ENCODE data around the gene MRPS34. TPM values are rescaled to one million over a fixed set of nuclear protein-coding genes. Genes with fewer than 3 reads are reported as not detected.

MRPS34 gene
- polyA plus RNA-seq, 3 donors from 2014 or later = 111 to 139 (median 139) TPM

- H3K27me3 Mint-ChIP-seq (ENCODE audit: low read depth in 3 of 3) = peaks cover 0 to 7% (median 2%) of the 10 kb centered on the region in 3 donors
- peak overlapping the region in 2 of 6 donors; percentile 3 to 47 for H3K27ac Mint-ChIP-seq
- peaks cover 24 to 27% of the 10 kb centered on the region in 2 donors for H3K4me1 Mint-ChIP-seq
- H3K9me3 Mint-ChIP-seq = no peaks in the 10 kb centered on the region
- H3K4me3 Mint-ChIP-seq = no peak overlapping the region
- no peak for DNase-seq
- peaks cover 7 to 15% (median 11%) of the 10 kb centered on the region in 3 donors for H3K36me3 Mint-ChIP-seq
Measured at GRCh38 chr16:1726661-1727502, 46.1 kb downstream of the MRPS34 start.

- peak overlapping the region in 1 of 6 donors; percentile 58 for H3K27ac Mint-ChIP-seq
- H3K9me3 Mint-ChIP-seq = no peaks in the 10 kb centered on the region
- peaks cover 7 to 15% (median 11%) of the 10 kb centered on the region in 3 donors for H3K36me3 Mint-ChIP-seq
- H3K4me3 Mint-ChIP-seq = no peak overlapping the region
- DNase-seq = no peak
- H3K4me1 Mint-ChIP-seq = peaks cover 40 to 44% of the 10 kb centered on the region in 2 donors
- H3K27me3 Mint-ChIP-seq (ENCODE audit: low read depth in 3 of 3) = peaks cover 0 to 7% (median 2%) of the 10 kb centered on the region in 3 donors
Measured at GRCh38 chr16:1724491-1724890, 48.4 kb downstream of the MRPS34 start.

DNA sequence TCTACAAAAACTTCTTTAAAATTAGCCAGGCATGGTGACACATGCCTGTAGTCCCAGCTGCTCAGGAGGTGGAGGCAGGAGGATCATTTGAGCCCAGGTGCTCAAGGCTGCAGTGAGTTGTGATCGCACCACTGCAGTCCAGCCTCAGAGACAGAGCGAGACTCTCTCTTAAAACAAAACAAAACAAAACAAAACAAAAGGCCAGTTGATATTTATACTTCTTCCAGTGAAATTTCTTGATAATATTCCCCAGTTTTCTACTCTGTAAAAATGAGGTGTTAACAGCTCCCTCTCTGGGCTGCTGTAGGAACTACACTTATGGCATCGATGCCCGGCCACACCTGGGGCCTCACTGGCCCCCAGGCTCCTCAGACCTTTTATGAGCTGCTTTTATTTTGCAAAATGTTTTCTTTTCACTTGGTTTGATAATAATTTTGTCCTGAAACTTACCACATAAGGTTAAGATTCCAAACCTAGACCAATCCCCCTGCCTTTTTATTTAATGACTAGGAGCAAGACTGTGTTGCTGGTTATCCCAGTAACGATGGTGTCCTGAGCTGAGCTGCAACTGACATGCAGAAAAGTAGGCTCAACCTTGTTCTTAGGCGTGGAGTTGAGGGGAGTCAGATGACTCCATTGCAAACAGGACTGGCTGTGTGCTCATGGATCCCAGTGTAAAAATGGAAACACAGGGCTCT lies 49.3 kb downstream of the MRPS34 start:
- Mint-ChIP-seq H3K4me1 (peaks cover 49 to 53% of the 10 kb centered on the region in 2 donors), H3K4me3 (peak overlapping the region; percentile 43 to 75 (median 64)), H3K9me3 (no peaks in the 10 kb centered on the region), H3K27ac (peak overlapping the region; percentile 19 to 88 (median 76)), H3K27me3 (ENCODE audit: low read depth in 3 of 3) (peaks cover 0 to 7% (median 2%) of the 10 kb centered on the region in 3 donors), H3K36me3 (peaks cover 7 to 10% (median 8%) of the 10 kb centered on the region in 3 donors)
- peak; percentile 32 to 44 (median 35) for DNase-seq

Other genes with a start within 250 kb of the MRPS34 start
- gene TMEM204, start 239.5 kb downstream of the MRPS34 start, polyA plus RNA-seq = 10 to 100 TPM; 23.0 to 41.0 (median 38.3) TPM
- 1 to 10 TPM in 2 of 3 donors, not detected in 1; 1.5 to 2.0 TPM for gene IFT140, start 161.1 kb downstream of the MRPS34 start, polyA plus RNA-seq
- 10 to 100 TPM in 1 of 3 donors, 1 to 10 TPM in 2; 1.4 to 11.5 (median 2.8) TPM for gene CRAMP1, start 160.8 kb downstream of the MRPS34 start, polyA plus RNA-seq
- gene JPT2, start 94.9 kb downstream of the MRPS34 start, polyA plus RNA-seq = 10 to 100 TPM in 1 of 3 donors, 1 to 10 TPM in 2; 7.9 to 14.0 (median 8.3) TPM
- gene MAPK8IP3, start 66.9 kb downstream of the MRPS34 start, polyA plus RNA-seq = 1 to 10 TPM in 1 of 3 donors, under 1 TPM in 2; 0.55 to 3.8 (median 0.57) TPM
- gene NME3, start 1.6 kb downstream of the MRPS34 start, polyA plus RNA-seq = 10 to 100 TPM; 49.4 to 96.9 (median 82.4) TPM
- 1 to 10 TPM in 2 of 3 donors, under 1 TPM in 1; 0.79 to 2.2 (median 1.0) TPM for gene EME2, start 324 bp downstream of the MRPS34 start, polyA plus RNA-seq
- gene SPSB3, start 9.4 kb upstream of the MRPS34 start, polyA plus RNA-seq = 10 to 100 TPM; 68.3 to 80.4 (median 77.6) TPM
- gene NUBP2, start 9.8 kb upstream of the MRPS34 start, polyA plus RNA-seq = 100 to 1,000 TPM; 106 to 151 (median 127) TPM
- not detected for gene IGFALS, start 20.6 kb upstream of the MRPS34 start, polyA plus RNA-seq
- gene HAGH, start 53.7 kb upstream of the MRPS34 start, polyA plus RNA-seq = 10 to 100 TPM; 53.0 to 54.7 (median 54.3) TPM
- gene FAHD1, start 54.1 kb upstream of the MRPS34 start, polyA plus RNA-seq = 10 to 100 TPM; 22.7 to 35.4 (median 24.8) TPM
- gene MEIOB, start 99.0 kb upstream of the MRPS34 start, polyA plus RNA-seq = not detected
- not detected for gene HS3ST6, start 145.3 kb upstream of the MRPS34 start, polyA plus RNA-seq
- gene MSRB1, start 170.1 kb upstream of the MRPS34 start, polyA plus RNA-seq = 10 to 100 TPM; 34.0 to 66.5 (median 47.0) TPM
- gene RPL3L, start 181.6 kb upstream of the MRPS34 start, polyA plus RNA-seq = not detected
- gene NDUFB10, start 186.4 kb upstream of the MRPS34 start, polyA plus RNA-seq = 100 to 1,000 TPM; 201 to 232 (median 203) TPM
- 1,000 to 10,000 TPM; 2,221 to 2,989 (median 2,668) TPM for gene RPS2, start 191.7 kb upstream of the MRPS34 start, polyA plus RNA-seq
- gene RNF151, start 193.7 kb upstream of the MRPS34 start, polyA plus RNA-seq = not detected
- 10 to 100 TPM; 34.4 to 66.1 (median 59.8) TPM for gene TBL3, start 198.9 kb upstream of the MRPS34 start, polyA plus RNA-seq
- gene NOXO1, start 208.3 kb upstream of the MRPS34 start, polyA plus RNA-seq = under 1 TPM in 1 of 3 donors, not detected in 2; 0.17 TPM
- gene GFER, start 211.1 kb upstream of the MRPS34 start, polyA plus RNA-seq = 10 to 100 TPM; 38.4 to 52.0 (median 40.7) TPM
- gene SYNGR3, start 216.8 kb upstream of the MRPS34 start, polyA plus RNA-seq = 1 to 10 TPM; 4.6 to 6.7 (median 6.4) TPM
- gene ZNF598, start 236.7 kb upstream of the MRPS34 start, polyA plus RNA-seq = 10 to 100 TPM in 1 of 3 donors, 1 to 10 TPM in 2; 1.8 to 10.4 (median 2.9) TPM
- not detected for gene NPW, start 246.7 kb upstream of the MRPS34 start, polyA plus RNA-seq